Measurements from ENCODE around the gene CORO7. TPM values are rescaled to one million over a fixed set of nuclear protein-coding genes. Genes with fewer than 3 reads are reported as not detected.

Gene CORO7
- total RNA-seq, 2 experiments from 2014 or later = 168 to 186 TPM

DNA sequence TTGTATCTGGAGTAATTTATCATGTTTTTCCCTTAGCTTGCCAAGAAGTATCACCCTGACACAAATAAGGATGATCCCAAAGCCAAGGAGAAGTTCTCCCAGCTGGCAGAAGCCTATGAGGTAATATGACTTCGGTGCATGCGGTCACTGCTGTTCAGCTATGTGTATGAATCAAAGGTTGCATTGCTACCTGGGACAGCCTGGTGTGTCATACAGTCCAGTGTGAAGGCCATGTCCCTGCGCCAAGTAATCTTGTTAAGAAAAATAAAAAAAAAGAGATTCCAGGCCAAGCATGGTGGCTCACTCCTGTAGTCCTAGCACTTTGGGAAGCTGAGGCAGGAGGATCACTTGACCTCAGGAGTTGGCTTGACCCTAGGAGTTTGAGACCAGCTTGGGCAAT is 21.0 kb upstream of the CORO7 start:
- DNase-seq (no peak), ATAC-seq (ENCODE audit: low read depth) (no peak)
- Mint-ChIP-seq H3K36me3 (peaks cover 19% of the 10 kb centered on the region), H3K4me1 (peaks cover 17% of the 10 kb centered on the region), H3K9me3 (no peaks in the 10 kb centered on the region), H3K27ac (no peak overlapping the region), H3K4me3 (no peak overlapping the region), H3K27me3 (no peaks in the 10 kb centered on the region)
- POLR2A ChIA-PET = no interaction called here

DNA sequence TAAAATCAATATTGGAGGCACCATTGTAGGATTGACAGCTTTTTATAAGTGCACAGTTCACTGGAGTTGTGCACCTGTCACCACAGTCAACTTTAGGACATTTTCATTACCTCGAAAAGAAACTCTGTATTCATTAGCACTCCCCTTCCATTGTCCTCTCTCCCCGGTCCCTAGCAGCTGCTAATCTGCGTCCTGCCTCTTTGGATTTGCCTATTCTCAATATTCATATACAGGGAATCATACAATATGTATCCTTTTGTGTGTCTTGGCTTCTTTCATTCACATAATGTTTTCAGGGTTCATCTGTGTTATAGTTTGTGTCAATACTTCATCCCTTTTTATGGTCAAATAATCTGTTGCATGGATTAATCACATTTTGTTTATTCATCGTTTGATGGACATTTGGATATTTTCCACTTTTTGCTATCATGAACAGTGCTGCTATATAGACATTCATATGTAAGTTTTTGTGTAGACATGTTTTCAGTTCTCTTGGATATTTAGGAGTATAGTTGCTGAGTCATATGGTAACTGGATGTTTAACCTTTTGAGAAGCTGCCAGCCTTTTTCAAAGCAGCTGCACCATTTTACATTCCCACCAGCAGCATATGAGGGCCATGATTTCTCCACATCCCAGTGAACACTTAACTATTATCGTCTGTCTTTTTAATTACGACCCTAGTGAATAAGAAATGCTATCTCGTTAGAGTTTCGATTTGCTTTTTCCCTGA is 19.1 kb upstream of the CORO7 start:
- POLR2A ChIA-PET = interaction anchor here (0.9 kb wide), 1 partner anchor 70 kb away, joined by 3 read pairs; no protein-coding TSS in a partner anchor
- ATAC-seq (ENCODE audit: low read depth) = no peak
- Mint-ChIP-seq H3K27me3 (no peaks in the 10 kb centered on the region), H3K4me1 (peaks cover 20% of the 10 kb centered on the region), H3K36me3 (peaks cover 20% of the 10 kb centered on the region), H3K4me3 (no peak overlapping the region), H3K9me3 (no peaks in the 10 kb centered on the region), H3K27ac (peak overlapping the region; percentile 19)
- DNase-seq = no peak

DNA sequence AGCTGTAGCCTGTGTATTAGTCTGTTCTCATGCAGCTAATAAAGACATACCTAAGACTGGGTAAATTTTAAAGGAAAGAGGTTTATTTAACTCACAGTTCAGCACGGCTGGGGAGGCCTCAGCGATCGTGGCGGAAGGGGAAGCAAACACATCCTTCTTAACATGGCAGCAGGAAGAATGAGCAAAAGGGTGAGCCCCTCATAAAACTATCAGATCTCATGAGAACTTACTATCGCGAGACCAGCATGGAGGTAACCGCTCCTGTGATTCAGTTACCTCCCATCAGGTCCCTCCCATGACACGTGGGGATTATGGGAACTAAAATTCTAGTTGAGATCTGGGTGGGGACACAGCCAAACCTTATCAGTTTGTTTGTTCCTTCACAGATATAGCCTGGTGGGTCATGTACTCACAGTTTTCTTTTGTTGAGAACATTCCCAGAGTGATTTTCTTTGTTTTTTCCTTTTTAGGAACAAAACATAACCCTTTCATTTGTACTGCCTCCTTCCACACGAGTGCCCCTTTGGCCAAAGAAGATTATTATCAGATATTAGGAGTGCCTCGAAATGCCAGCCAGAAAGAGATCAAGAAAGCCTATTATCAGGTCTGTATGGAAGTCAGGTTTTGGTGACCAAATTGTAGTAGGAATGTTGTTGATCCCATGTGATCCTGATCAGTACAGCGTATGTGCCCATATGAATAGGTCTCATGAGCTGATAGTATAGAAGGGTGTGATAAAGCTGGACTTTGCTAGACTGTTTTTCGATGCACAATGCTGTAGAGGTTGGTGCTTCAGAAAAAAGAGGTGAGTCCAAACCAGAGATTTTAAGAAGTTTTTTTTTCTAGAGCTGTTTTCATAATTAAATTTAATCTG is 17.8 kb upstream of the CORO7 start:
- Mint-ChIP-seq H3K27ac (no peak overlapping the region), H3K4me3 (no peak overlapping the region), H3K36me3 (peaks cover 20% of the 10 kb centered on the region), H3K27me3 (no peaks in the 10 kb centered on the region), H3K9me3 (no peaks in the 10 kb centered on the region), H3K4me1 (peaks cover 14% of the 10 kb centered on the region)
- POLR2A ChIA-PET = no interaction called here
- ATAC-seq (ENCODE audit: low read depth) = no peak
- DNase-seq = no peak

DNA sequence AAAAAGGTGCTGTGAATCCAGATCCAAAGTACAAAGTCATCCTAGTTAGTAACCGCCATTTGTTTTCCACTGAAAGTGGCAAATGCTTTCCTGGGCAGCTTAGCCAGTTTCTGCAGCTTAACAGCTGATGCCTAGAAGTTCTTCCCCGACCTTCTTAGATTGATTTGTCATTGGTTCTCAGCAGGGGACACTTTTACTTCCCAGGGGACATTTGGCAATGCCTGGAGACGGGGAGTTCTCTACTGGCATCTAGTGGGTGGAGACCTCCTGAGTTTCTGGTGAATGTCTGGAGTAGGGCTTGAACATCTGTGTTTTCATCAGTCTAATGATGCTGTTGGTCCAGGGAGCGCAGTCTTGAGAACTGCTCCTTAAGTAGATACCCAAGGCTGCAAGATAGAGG is 16.8 kb upstream of the CORO7 start:
- POLR2A ChIA-PET = no interaction called here
- Mint-ChIP-seq H3K27ac (peak overlapping the region; percentile 49), H3K4me1 (peaks cover 15% of the 10 kb centered on the region), H3K4me3 (no peak overlapping the region), H3K36me3 (peaks cover 23% of the 10 kb centered on the region), H3K9me3 (no peaks in the 10 kb centered on the region), H3K27me3 (no peaks in the 10 kb centered on the region)
- no peak for ATAC-seq (ENCODE audit: low read depth)
- no peak for DNase-seq

DNA sequence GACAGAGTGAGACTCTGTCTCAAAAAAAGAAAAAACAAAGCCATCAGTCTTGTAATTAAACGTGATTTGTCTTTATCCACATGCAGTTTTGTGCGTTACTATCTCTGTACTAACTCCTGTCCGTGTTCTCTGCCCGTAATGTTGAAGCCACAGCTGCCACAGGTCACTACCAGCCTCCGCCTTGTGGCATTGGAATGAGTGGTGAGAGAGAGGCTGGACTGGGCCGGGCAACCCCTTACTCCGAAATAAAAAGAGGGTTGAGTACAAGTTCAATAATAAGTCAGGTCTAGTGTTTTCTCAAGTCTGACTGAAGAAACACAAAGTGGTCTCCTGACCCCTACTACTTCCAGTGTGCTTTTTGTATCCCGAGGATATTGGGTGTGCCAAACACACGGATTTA is 14.6 kb upstream of the CORO7 start:
- Mint-ChIP-seq H3K4me3 (no peak overlapping the region), H3K4me1 (peaks cover 28% of the 10 kb centered on the region), H3K36me3 (peaks cover 21% of the 10 kb centered on the region), H3K27me3 (no peaks in the 10 kb centered on the region), H3K27ac (no peak overlapping the region), H3K9me3 (no peaks in the 10 kb centered on the region)
- POLR2A ChIA-PET = no interaction called here
- ATAC-seq (ENCODE audit: low read depth) (no peak), DNase-seq (no peak)

DNA sequence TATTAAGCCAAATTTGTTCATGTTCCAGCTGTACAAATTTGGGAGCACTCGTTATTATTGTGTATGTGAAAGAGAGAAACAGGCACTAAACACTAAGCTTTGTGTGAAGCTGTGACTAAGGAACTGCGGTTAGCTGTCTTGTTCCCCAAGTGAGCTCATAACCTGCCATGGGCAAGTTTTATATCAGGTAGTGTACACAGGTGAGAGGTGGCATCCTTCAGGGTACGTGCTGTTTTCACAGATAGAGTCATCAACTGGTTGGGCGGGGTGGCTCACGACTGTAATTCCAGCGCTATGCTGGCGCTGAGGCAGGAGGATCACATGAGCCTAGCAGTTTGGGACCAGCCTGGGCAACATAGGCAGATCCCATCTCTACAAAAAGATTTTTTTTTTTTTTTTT is 12.1 kb upstream of the CORO7 start:
- DNase-seq (no peak), ATAC-seq (ENCODE audit: low read depth) (no peak)
- Mint-ChIP-seq H3K36me3 (peaks cover 15% of the 10 kb centered on the region), H3K9me3 (no peaks in the 10 kb centered on the region), H3K4me3 (peak overlapping the region; percentile 35), H3K27me3 (no peaks in the 10 kb centered on the region), H3K4me1 (peaks cover 28% of the 10 kb centered on the region), H3K27ac (no peak overlapping the region)
- POLR2A ChIA-PET = interaction anchor here (0.7 to 4.6 kb wide), 3 partner anchors 10 to 426 kb away, joined by 4 to 30 read pairs (median 6); partner anchors contain the start of gene CORO7

DNA sequence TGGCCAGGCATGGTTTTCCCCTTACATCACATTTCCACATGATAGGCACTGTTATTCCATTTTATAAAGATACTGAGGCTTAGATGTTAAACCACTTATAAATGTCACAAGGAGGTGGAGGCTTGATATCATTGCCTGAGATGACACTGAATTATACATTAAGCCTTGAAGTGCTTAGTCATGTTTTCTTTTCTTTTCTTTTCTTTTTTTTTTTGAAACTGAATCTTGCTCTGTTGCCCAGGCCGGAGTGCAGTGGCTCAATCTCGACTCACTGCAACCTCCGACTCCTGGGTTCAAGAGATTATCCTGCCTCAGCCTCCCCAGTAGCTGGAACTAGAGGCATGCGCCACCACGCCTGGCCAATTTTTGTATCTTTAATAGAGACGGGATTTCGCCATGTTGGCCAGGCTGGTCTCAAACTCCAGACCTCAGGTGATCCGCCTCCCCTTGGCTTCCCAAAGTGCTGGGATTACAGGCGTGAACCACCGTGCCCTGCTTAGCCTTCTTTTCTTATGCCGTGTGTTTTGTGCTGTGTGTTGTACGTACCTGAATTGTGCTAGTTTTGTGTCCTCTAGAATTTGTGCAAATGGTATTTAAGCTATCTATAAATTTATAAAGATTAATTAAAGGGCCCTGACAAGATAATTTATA is 10.5 kb upstream of the CORO7 start:
- Mint-ChIP-seq H3K9me3 (no peaks in the 10 kb centered on the region), H3K27ac (peak overlapping the region; percentile 99), H3K36me3 (peaks cover 13% of the 10 kb centered on the region), H3K4me1 (peaks cover 25% of the 10 kb centered on the region), H3K27me3 (no peaks in the 10 kb centered on the region), H3K4me3 (peak overlapping the region; percentile 94)
- no peak for ATAC-seq (ENCODE audit: low read depth)
- no peak for DNase-seq
- POLR2A ChIA-PET = interaction anchor here (0.6 to 4.6 kb wide), 2 partner anchors 11 to 122 kb away, joined by 7 to 30 read pairs; partner anchors contain the start of gene CORO7

DNA sequence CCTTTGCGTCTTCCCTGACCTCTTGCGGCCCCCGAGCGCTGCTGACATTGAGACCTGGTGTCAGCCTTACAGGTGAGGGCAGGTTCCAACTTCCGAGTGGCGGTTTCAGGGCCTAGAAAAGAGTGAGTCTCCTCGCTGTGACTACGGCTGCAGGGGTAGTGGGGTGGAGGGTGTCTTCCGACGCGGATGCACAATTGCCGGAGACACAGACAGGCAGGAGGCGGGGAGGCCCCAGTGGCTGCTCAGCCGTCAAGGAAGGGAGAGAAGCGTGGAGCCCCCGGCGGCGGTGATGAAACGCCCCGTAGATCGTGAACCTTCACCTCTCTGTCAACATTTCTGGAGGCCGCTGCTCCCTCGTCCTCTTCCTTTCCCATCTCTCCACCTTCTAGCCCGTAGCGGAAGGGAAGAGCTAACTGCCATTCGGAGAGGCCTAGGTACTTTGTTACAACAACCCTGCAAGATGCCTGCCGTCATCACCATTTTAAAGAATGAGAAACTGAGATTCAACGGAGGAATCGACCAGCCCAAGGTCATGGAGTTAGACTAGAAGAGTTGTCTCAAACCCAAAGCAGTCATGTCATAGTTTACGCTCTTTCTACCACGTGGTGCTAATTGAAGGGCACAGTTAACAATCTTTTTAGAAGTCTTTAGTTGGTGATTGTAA is 9.8 kb upstream of the CORO7 start:
- DNase-seq (no peak), ATAC-seq (ENCODE audit: low read depth) (peak; percentile 38)
- Mint-ChIP-seq H3K36me3 (peaks cover 9% of the 10 kb centered on the region), H3K4me1 (peaks cover 25% of the 10 kb centered on the region), H3K9me3 (no peaks in the 10 kb centered on the region), H3K27ac (peak overlapping the region; percentile 99), H3K27me3 (no peaks in the 10 kb centered on the region), H3K4me3 (peak overlapping the region; percentile 94)
- POLR2A ChIA-PET = interaction anchor here (0.6 to 4.6 kb wide), 2 partner anchors 11 to 123 kb away, joined by 7 to 30 read pairs; partner anchors contain the start of gene CORO7

DNA sequence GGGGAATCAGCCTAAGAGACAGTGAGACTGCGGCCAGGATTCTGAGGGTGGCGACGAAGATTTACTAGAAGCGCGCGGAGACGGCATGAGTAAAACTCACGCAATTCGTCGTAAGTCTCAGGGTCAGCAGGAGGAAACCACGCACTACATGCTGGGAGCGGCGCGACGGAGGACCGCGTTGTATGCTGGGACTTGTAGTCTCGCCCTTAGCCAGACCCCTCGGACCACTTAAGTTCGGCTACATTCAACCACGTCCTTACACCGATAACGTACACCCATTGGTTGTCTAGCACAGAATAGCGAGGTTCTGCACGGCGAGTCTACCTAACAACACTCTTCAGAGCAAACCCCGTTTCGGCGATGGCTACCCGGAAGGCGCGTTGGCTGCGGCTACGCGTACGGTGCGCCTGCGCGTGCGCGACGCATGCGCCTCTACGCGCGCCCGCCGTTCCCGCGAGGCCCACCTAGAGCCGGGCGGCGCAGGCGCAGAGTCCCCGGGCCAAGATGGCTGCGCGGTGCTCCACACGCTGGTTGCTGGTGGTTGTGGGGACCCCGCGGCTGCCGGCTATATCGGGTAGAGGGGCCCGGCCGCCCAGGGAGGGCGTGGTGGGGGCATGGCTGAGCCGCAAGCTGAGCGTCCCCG is 9.1 kb upstream of the CORO7 start, which contains the start of gene DNAJA3:
Gene DNAJA3 (plus strand): TSS at position 491 of the 643 bp plus-strand sequence. CDS start 14 bp downstream, at position 505.
- ATAC-seq (ENCODE audit: low read depth) = peak; percentile 94
- H3K27ac Mint-ChIP-seq = peak within 1 kb of the TSS; percentile 99
- no peaks in the 10 kb centered on the region for H3K27me3 Mint-ChIP-seq
- H3K36me3 Mint-ChIP-seq = peaks cover 9% of the 10 kb centered on the region
- peak within 1 kb of the TSS; percentile 94 for H3K4me3 Mint-ChIP-seq
- H3K9me3 Mint-ChIP-seq = no peaks in the 10 kb centered on the region
- POLR2A ChIA-PET = interaction anchor here (4.6 kb wide), 1 partner anchor 10 kb away, joined by 30 read pairs; the partner anchor contains the start of gene CORO7
- H3K4me1 Mint-ChIP-seq = peaks cover 23% of the 10 kb centered on the region
- DNase-seq = peak; percentile 97

DNA sequence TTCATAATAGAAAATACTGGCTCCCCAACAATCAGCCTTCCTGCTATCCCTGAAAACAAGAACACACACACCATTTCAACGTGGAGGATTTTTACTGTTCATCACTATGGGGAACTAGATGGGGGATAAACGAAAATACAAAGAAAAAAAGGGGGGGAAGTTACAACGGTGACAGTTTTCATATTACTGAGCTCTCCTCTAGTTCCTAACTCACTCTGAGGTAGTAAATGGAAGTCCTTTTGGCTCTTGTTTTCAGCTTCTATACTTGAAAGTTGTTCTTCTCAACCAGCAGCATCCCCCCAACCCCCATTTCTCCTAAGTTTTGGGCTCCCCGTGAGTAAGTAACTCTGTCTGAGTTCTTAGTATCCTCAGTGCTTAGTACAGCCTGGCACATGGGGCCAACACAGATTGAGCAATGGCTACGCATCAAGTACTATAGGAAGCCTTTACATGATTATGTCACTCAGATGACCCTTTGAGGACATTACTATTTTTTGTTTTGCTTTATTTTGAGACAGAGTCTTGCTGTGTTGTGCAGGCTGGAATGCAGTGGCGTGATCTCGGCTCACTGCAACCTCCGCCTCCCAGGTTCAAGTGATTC is 4.2 kb upstream of the CORO7 start:
- H3K9me3 Mint-ChIP-seq = no peaks in the 10 kb centered on the region
- no peaks in the 10 kb centered on the region for H3K36me3 Mint-ChIP-seq
- H3K27ac Mint-ChIP-seq = no peak overlapping the region
- POLR2A ChIA-PET = no interaction called here
- H3K4me3 Mint-ChIP-seq = no peak overlapping the region
- H3K27me3 Mint-ChIP-seq = no peaks in the 10 kb centered on the region
- peaks cover 8% of the 10 kb centered on the region for H3K4me1 Mint-ChIP-seq
- DNase-seq = no peak
- ATAC-seq (ENCODE audit: low read depth) = no peak

DNA sequence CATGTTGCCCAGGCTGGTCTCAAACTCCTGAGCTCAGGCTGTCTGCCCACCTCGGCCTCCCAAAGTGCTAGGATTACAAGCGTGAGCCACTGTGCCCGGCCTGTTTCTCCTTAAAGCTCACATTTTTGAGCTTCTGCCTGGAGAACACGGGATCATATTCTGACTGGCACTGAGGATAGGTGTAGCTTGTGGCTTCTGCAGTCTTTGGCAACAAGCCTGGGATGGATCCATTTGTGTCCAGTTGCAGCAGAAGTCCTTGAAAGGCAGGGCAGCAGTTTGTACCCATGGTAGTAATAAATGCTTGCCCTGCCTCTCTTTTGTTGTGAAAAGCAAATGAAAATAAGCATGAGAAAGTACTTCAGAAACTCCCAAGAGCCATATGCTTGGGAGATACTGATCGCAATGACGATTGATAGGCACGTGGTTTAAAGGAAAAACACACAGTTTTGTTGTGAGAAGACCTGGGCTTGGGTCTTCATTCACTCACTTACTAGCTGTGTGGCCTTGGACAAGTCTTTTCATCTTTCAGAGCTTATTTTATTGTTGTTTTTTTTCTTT is 3.1 kb upstream of the CORO7 start:
- ATAC-seq (ENCODE audit: low read depth) (no peak), DNase-seq (no peak)
- H3K4me1 Mint-ChIP-seq = peaks cover 14% of the 10 kb centered on the region
- no peaks in the 10 kb centered on the region for H3K27me3 Mint-ChIP-seq
- POLR2A ChIA-PET = interaction anchor here (0.6 to 0.7 kb wide), 2 partner anchors 9 to 68 kb away, joined by 6 read pairs; no protein-coding TSS in a partner anchor
- no peaks in the 10 kb centered on the region for H3K9me3 Mint-ChIP-seq
- peaks cover 5% of the 10 kb centered on the region for H3K36me3 Mint-ChIP-seq
- H3K27ac Mint-ChIP-seq = no peak overlapping the region
- no peak overlapping the region for H3K4me3 Mint-ChIP-seq

All from activated naive CD8-positive, alpha-beta T cell treated with anti-CD3 and anti-CD28 coated beads, Interleukin-2, amount 10 ng/mL, durations not matched to agents 7 days and 5 days (primary cell).